Stomach (tissue), 4 donors: ENCODE results near the gene KIAA1210.

ENCODE experiments used
- EP300 ChIP-seq: sonication (generic); formaldehyde crosslinking; IDR thresholded peaks from one replicate; pipeline ENCODE4 v1.6.1; 2017; ENCODE audit warnings: antibody characterized with exemption
- TF ChIP-seq, protein P1 (sequence below), 7 experiments: fragments of 450-650 bp in 4 of 7; fragments of 200-600 bp in 3 of 7; sonication (generic) in 3 of 7; IDR thresholded peaks; one replicate each; pipeline ENCODE4 v1.5.1; 2016 to 2019; ENCODE audit warnings: antibody characterized with exemption in 7 of 7, control low read depth in 2 of 7, mild to moderate bottlenecking in 1 of 7

DNA sequence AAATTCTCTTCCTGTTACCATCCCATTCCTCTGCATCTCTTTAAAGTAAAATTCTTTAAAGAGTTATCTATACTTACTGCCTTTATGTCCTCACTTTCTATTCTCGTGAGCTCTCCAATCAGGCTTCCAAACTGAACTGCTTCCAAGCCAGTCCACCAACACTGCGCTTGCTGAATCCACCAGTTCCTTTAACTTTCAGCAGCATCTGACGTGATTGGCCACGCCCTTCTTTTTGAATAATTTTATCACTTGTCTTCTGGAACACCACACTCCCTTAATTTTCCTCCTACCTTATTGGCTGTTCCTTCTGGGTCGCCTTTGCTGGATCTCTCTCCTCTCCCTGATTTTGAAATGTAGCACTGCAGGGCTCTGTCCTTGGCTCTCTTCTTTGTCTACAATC, at the start of gene KIAA1210:
- TF ChIP-seq, protein P1, sequence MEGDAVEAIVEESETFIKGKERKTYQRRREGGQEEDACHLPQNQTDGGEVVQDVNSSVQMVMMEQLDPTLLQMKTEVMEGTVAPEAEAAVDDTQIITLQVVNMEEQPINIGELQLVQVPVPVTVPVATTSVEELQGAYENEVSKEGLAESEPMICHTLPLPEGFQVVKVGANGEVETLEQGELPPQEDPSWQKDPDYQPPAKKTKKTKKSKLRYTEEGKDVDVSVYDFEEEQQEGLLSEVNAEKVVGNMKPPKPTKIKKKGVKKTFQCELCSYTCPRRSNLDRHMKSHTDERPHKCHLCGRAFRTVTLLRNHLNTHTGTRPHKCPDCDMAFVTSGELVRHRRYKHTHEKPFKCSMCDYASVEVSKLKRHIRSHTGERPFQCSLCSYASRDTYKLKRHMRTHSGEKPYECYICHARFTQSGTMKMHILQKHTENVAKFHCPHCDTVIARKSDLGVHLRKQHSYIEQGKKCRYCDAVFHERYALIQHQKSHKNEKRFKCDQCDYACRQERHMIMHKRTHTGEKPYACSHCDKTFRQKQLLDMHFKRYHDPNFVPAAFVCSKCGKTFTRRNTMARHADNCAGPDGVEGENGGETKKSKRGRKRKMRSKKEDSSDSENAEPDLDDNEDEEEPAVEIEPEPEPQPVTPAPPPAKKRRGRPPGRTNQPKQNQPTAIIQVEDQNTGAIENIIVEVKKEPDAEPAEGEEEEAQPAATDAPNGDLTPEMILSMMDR (IDR thresholded peaks at IDR 0.05), result no peak
- TF ChIP-seq EP300, result no peak
